WTC11 (cell line): Measurements from ENCODE around the gene KCTD1.

Source experiments
- CREB1 ChIP-seq: sonication (generic); formaldehyde crosslinking; IDR thresholded peaks from 2 replicates; pipeline ENCODE4 v1.8.0; 2023; ENCODE audit warnings: mild to moderate bottlenecking, missing genetic modification reagents
- GTF2I ChIP-seq: fragments of 250-450 bp; sonication (Bioruptor Pico); conservative IDR thresholded peaks from 2 replicates; pipeline ENCODE4 v1.4.0; 2021; ENCODE audit warnings: mild to moderate bottlenecking
- PREB ChIP-seq: sonication (generic); formaldehyde crosslinking; IDR thresholded peaks from 2 replicates; pipeline ENCODE4 v1.8.1; 2022; ENCODE audit warnings: mild to moderate bottlenecking, missing genetic modification reagents, moderate library complexity, borderline replicate concordance
- SMAD4 ChIP-seq: sonication (generic); formaldehyde crosslinking; IDR thresholded peaks from 2 replicates; pipeline ENCODE4 v1.8.0; 2022; ENCODE audit warnings: mild to moderate bottlenecking, missing genetic modification reagents
- TF ChIP-seq, protein P1 (sequence below): sonication (generic); formaldehyde crosslinking; IDR thresholded peaks from 2 replicates; pipeline ENCODE4 v1.8.0; 2022; ENCODE audit warnings: missing genetic modification reagents
- TF ChIP-seq, protein P2 (sequence below): fragments of 200-600 bp; IDR thresholded peaks from 2 replicates; pipeline ENCODE4 v1.8.0; 2022; ENCODE audit warnings: antibody characterized with exemption
- TF ChIP-seq, protein P3 (sequence below): sonication (generic); formaldehyde crosslinking; IDR thresholded peaks from 2 replicates; pipeline ENCODE4 v1.8.0; 2022; ENCODE audit warnings: mild to moderate bottlenecking, missing genetic modification reagents

DNA sequence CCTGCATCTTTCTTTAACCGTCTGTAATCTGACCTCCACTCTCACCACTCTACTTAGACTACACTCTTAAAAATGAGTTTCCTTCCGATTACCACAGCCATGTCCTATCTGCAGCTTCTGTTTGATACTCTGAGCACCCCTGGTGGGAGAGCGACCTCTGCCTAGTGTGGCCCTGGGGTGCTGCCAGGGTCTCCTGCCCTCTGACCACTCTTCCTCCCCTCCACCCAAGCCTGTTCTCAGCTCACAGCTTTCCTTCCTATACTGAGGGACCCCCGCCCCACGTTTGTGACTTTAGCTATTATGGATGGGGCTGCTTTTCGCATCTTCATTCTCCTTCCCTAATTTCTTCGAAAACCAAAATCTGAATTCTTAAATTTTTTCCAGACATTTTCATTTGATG is 132.7 kb downstream of the KCTD1 start:
- TF ChIP-seq, protein P1, sequence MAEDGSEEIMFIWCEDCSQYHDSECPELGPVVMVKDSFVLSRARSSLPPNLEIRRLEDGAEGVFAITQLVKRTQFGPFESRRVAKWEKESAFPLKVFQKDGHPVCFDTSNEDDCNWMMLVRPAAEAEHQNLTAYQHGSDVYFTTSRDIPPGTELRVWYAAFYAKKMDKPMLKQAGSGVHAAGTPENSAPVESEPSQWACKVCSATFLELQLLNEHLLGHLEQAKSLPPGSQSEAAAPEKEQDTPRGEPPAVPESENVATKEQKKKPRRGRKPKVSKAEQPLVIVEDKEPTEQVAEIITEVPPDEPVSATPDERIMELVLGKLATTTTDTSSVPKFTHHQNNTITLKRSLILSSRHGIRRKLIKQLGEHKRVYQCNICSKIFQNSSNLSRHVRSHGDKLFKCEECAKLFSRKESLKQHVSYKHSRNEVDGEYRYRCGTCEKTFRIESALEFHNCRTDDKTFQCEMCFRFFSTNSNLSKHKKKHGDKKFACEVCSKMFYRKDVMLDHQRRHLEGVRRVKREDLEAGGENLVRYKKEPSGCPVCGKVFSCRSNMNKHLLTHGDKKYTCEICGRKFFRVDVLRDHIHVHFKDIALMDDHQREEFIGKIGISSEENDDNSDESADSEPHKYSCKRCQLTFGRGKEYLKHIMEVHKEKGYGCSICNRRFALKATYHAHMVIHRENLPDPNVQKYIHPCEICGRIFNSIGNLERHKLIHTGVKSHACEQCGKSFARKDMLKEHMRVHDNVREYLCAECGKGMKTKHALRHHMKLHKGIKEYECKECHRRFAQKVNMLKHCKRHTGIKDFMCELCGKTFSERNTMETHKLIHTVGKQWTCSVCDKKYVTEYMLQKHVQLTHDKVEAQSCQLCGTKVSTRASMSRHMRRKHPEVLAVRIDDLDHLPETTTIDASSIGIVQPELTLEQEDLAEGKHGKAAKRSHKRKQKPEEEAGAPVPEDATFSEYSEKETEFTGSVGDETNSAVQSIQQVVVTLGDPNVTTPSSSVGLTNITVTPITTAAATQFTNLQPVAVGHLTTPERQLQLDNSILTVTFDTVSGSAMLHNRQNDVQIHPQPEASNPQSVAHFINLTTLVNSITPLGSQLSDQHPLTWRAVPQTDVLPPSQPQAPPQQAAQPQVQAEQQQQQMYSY (CRISPR knock-in tag): no peak
- TF ChIP-seq, protein P2, sequence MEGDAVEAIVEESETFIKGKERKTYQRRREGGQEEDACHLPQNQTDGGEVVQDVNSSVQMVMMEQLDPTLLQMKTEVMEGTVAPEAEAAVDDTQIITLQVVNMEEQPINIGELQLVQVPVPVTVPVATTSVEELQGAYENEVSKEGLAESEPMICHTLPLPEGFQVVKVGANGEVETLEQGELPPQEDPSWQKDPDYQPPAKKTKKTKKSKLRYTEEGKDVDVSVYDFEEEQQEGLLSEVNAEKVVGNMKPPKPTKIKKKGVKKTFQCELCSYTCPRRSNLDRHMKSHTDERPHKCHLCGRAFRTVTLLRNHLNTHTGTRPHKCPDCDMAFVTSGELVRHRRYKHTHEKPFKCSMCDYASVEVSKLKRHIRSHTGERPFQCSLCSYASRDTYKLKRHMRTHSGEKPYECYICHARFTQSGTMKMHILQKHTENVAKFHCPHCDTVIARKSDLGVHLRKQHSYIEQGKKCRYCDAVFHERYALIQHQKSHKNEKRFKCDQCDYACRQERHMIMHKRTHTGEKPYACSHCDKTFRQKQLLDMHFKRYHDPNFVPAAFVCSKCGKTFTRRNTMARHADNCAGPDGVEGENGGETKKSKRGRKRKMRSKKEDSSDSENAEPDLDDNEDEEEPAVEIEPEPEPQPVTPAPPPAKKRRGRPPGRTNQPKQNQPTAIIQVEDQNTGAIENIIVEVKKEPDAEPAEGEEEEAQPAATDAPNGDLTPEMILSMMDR: no peak
- TF ChIP-seq PREB (CRISPR knock-in tag) (no peak), SMAD4 (CRISPR knock-in tag) (no peak), CREB1 (CRISPR knock-in tag) (no peak), GTF2I (no peak)
- TF ChIP-seq, protein P3, sequence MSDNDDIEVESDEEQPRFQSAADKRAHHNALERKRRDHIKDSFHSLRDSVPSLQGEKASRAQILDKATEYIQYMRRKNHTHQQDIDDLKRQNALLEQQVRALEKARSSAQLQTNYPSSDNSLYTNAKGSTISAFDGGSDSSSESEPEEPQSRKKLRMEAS (CRISPR knock-in tag): no peak
